GM23338 (cell line): ENCODE measurements around the gene TSPAN5.

ENCODE experiments used
- CREB1 ChIP-seq: fragments of 250-450 bp; sonication (Bioruptor Pico); IDR thresholded peaks from 2 replicates; pipeline ENCODE4 v1.5.0; 2020; ENCODE audit warnings: low read depth, mild to moderate bottlenecking, moderate library complexity
- CTCF ChIP-seq, 2 experiments: fragments of 200-600 bp in 1 of 2; sonication (generic) in 1 of 2; conservative IDR thresholded peaks; 2 replicates each; pipeline versions ENCODE4 v1.5.1 to v1.6.1; 2016 to 2017; ENCODE audit warnings: antibody characterized with exemption in 2 of 2, low read depth in 2 of 2, mild to moderate bottlenecking in 2 of 2, moderate library complexity in 1 of 2
- EZH2 ChIP-seq: fragments of 200-600 bp; sonication (generic); IDR thresholded peaks from one replicate; pipeline ENCODE4 v1.8.0; 2017; ENCODE audit warnings: antibody characterized with exemption, mild to moderate bottlenecking, low read depth; ENCODE audit not compliant: unreplicated experiment
- EZH2phosphoT487 ChIP-seq: fragments of 200-600 bp; sonication (generic); IDR thresholded peaks from one replicate; pipeline ENCODE4 v1.8.1; 2018; ENCODE audit warnings: antibody characterized with exemption; ENCODE audit not compliant: unreplicated experiment
- JUNB ChIP-seq: IDR thresholded peaks from one replicate; pipeline ENCODE4 v1.6.1; 2016; ENCODE audit warnings: antibody characterized with exemption; ENCODE audit not compliant: unreplicated experiment
- POLR2AphosphoS5 ChIP-seq: IDR thresholded peaks from 2 replicates; pipeline ENCODE4 v1.6.1; 2016; ENCODE audit warnings: antibody characterized with exemption, low read depth
- REST ChIP-seq: IDR thresholded peaks from one replicate; pipeline ENCODE4 v1.6.1; 2018; ENCODE audit warnings: antibody characterized with exemption; ENCODE audit not compliant: unreplicated experiment
- STAT1 ChIP-seq: IDR thresholded peaks from one replicate; pipeline ENCODE4 v1.6.1; 2016; ENCODE audit warnings: antibody characterized with exemption; ENCODE audit not compliant: unreplicated experiment
- ZNF114 ChIP-seq: fragments of 250-450 bp; sonication (Bioruptor Pico); IDR thresholded peaks from 2 replicates; pipeline ENCODE4 v1.5.0; 2020; ENCODE audit warnings: mild to moderate bottlenecking, moderate library complexity

GRCh38 chr4:98623126-98623802, 35.1 kb downstream of the TSPAN5 start:
- TF ChIP-seq CTCF (conservative IDR thresholded peaks at IDR 0.05; ENCODE audit: low read depth in 2 of 2) = no peak
- TF ChIP-seq REST = no peak
- TF ChIP-seq EZH2phosphoT487 = no peak
- no peak for TF ChIP-seq EZH2
- no peak for TF ChIP-seq POLR2AphosphoS5
- TF ChIP-seq CREB1 = no peak
- no peak for TF ChIP-seq JUNB
- TF ChIP-seq ZNF114 (CRISPR knock-in tag) = no peak
- TF ChIP-seq STAT1 = no peak
